H9 (cell line): ENCODE data around the gene ATP8B4. TPM values are rescaled to one million over a fixed set of nuclear protein-coding genes. Genes with fewer than 3 reads are reported as not detected.

Source experiments
- DNase-seq: peaks from one replicate; pipeline ENCODE4 v3.0.0-alpha.2; 2017
- H2AFZ ChIP-seq: one replicate; pipeline ENCODE4 v1.6.1; 2013; ENCODE audit warnings: mild to moderate bottlenecking, low read length, control low read depth, moderate library complexity
- H2AK5ac ChIP-seq: 2 replicates; pipeline ENCODE4 v1.6.1; 2013; ENCODE audit warnings: low read length, control low read depth, mixed read lengths; ENCODE audit not compliant: insufficient read length
- H2BK120ac ChIP-seq: one replicate; pipeline ENCODE4 v1.6.1; 2013; ENCODE audit warnings: low read depth, mild to moderate bottlenecking, low read length, control low read depth, inconsistent platforms; ENCODE audit not compliant: poor library complexity, severe bottlenecking
- H2BK12ac ChIP-seq: 2 replicates; pipeline ENCODE4 v1.6.1; 2013; ENCODE audit warnings: low read length, control low read depth, mixed read lengths, low read depth; ENCODE audit not compliant: insufficient read length
- H2BK15ac ChIP-seq: 2 replicates; pipeline ENCODE4 v1.6.1; 2013; ENCODE audit warnings: low read depth, low read length, control low read depth
- H2BK20ac ChIP-seq: one replicate; pipeline ENCODE4 v1.6.1; 2013; ENCODE audit warnings: low read depth, mild to moderate bottlenecking, low read length, control low read depth, inconsistent platforms; ENCODE audit not compliant: poor library complexity, severe bottlenecking
- H2BK5ac ChIP-seq: 2 replicates; pipeline ENCODE4 v1.6.1; 2013; ENCODE audit warnings: low read length, control low read depth, mixed read lengths; ENCODE audit not compliant: insufficient read length
- H3K14ac ChIP-seq: 2 replicates; pipeline ENCODE4 v1.6.1; 2013; ENCODE audit warnings: low read length, control low read depth; ENCODE audit not compliant: insufficient read depth
- H3K18ac ChIP-seq: 2 replicates; pipeline ENCODE4 v1.6.1; 2013; ENCODE audit warnings: low read depth, mild to moderate bottlenecking, mixed read lengths, low read length, control low read depth; ENCODE audit not compliant: insufficient read length
- H3K23ac ChIP-seq: 2 replicates; pipeline ENCODE4 v1.6.1; 2013; ENCODE audit warnings: low read length, control low read depth, mixed read lengths, low read depth; ENCODE audit not compliant: insufficient read length
- H3K23me2 ChIP-seq: 2 replicates; pipeline ENCODE4 v1.6.1; 2013; ENCODE audit warnings: low read depth, mild to moderate bottlenecking, mixed read lengths, low read length, control low read depth; ENCODE audit not compliant: insufficient read length, poor library complexity, severe bottlenecking
- H3K27ac ChIP-seq: 2 replicates; pipeline ENCODE4 v1.5.1; 2013; ENCODE audit warnings: low read length, control low read depth, mixed read lengths, low read depth; ENCODE audit not compliant: insufficient read length
- H3K27me3 ChIP-seq: 2 replicates; pipeline ENCODE4 v1.6.1; 2013; ENCODE audit warnings: low read length, control low read depth, inconsistent platforms; ENCODE audit not compliant: insufficient read depth
- H3K4ac ChIP-seq: 2 replicates; pipeline ENCODE4 v1.6.1; 2013; ENCODE audit warnings: low read depth, mild to moderate bottlenecking, control low read depth, inconsistent platforms, low read length, moderate library complexity
- H3K4me1 ChIP-seq: 2 replicates; pipeline ENCODE4 v1.6.1; 2013; ENCODE audit warnings: low read length, control low read depth, inconsistent platforms; ENCODE audit not compliant: insufficient read depth
- H3K4me2 ChIP-seq: 2 replicates; pipeline ENCODE4 v1.6.1; 2013; ENCODE audit warnings: low read length, control low read depth, mixed read lengths; ENCODE audit not compliant: insufficient read length, insufficient read depth
- H3K56ac ChIP-seq: 2 replicates; pipeline ENCODE4 v1.6.1; 2013; ENCODE audit warnings: low read depth, mild to moderate bottlenecking, mixed read lengths, low read length, control low read depth; ENCODE audit not compliant: insufficient read length
- H3K79me1 ChIP-seq: 2 replicates; pipeline ENCODE4 v1.6.1; 2013; ENCODE audit warnings: low read depth, mild to moderate bottlenecking, moderate library complexity, low read length, control low read depth, inconsistent platforms; ENCODE audit not compliant: insufficient read depth, poor library complexity, severe bottlenecking
- H3K79me2 ChIP-seq: 2 replicates; pipeline ENCODE4 v1.6.1; 2013; ENCODE audit warnings: low read length, control low read depth, inconsistent platforms; ENCODE audit not compliant: insufficient read depth
- H3K9ac ChIP-seq: 2 replicates; pipeline ENCODE4 v1.6.1; 2013; ENCODE audit warnings: low read length, control low read depth, mixed read lengths; ENCODE audit not compliant: insufficient read length; ENCODE audit errors: extremely low read depth
- H3K9me3 ChIP-seq: one replicate; pipeline ENCODE4 v1.6.1; 2013; ENCODE audit warnings: low read depth, low read length, inconsistent platforms; ENCODE audit not compliant: control insufficient read depth
- H3T11ph ChIP-seq: one replicate; pipeline ENCODE4 v1.6.1; 2013; ENCODE audit warnings: mild to moderate bottlenecking, low read length, control low read depth, inconsistent platforms
- H4K20me1 ChIP-seq: one replicate; pipeline ENCODE4 v1.6.1; 2013; ENCODE audit not compliant: control insufficient read depth, insufficient read length, insufficient read depth
- H4K5ac ChIP-seq: 2 replicates; pipeline ENCODE4 v1.6.1; 2013; ENCODE audit warnings: low read depth, mild to moderate bottlenecking, mixed read lengths, low read length, control low read depth; ENCODE audit not compliant: insufficient read length
- H4K8ac ChIP-seq: replicated peaks from 2 replicates; pipeline ENCODE4 v1.6.1; 2013; ENCODE audit warnings: low read length, control low read depth, mixed read lengths, low read depth; ENCODE audit not compliant: insufficient read length
- H4K91ac ChIP-seq: 2 replicates; pipeline ENCODE4 v1.6.1; 2013; ENCODE audit warnings: low read depth, mild to moderate bottlenecking, moderate library complexity, mixed read lengths, low read length, control low read depth; ENCODE audit not compliant: insufficient read length
- H3K27ac Mint-ChIP-seq, 3 experiments: 2 replicates in 2 of 3; 3 replicates in 1 of 3; pipeline ENCODE4 v1.8.0; 2020 to 2021; ENCODE audit warnings: mixed read lengths in 3 of 3, mild to moderate bottlenecking in 1 of 3, moderate library complexity in 1 of 3
- H3K27me3 Mint-ChIP-seq: 2 replicates; pipeline ENCODE4 v1.8.0; 2021; ENCODE audit warnings: low read depth, mild to moderate bottlenecking, moderate library complexity, mixed read lengths
- H3K36me3 Mint-ChIP-seq, 3 experiments: 2 replicates in 2 of 3; 3 replicates in 1 of 3; pipeline ENCODE4 v1.8.0; 2020 to 2021; ENCODE audit warnings: low read depth in 3 of 3, mixed read lengths in 3 of 3; ENCODE audit not compliant: insufficient read depth in 1 of 3
- H3K4me1 Mint-ChIP-seq, 2 experiments: 2 replicates each; pipeline ENCODE4 v1.8.0; 2020; ENCODE audit warnings: mixed read lengths in 2 of 2
- H3K4me3 Mint-ChIP-seq, 2 experiments: 2 replicates in 1 of 2; 3 replicates in 1 of 2; pipeline ENCODE4 v1.8.0; 2020 to 2021; ENCODE audit warnings: mild to moderate bottlenecking in 2 of 2, mixed read lengths in 2 of 2, moderate library complexity in 1 of 2
- H3K9me3 Mint-ChIP-seq, 2 experiments: 2 replicates in 1 of 2; 3 replicates in 1 of 2; pipeline ENCODE4 v1.8.0; 2020; ENCODE audit warnings: mild to moderate bottlenecking in 2 of 2, mixed read lengths in 2 of 2, moderate library complexity in 1 of 2
- WGBS: extraction: QIAGEN DNeasy Blood & Tissue Kit; methylation state at CpG from one replicate; pipeline ENCODE4 v1.1.7; 2013; ENCODE audit warnings: missing lambda C conversion rate, low lambda C conversion rate, mixed read lengths; ENCODE audit not compliant: insufficient read length; ENCODE audit errors: extremely low coverage; 5-methylcytosine and 5-hydroxymethylcytosine counted together
- total RNA-seq: library from RNA; stranded (reverse); gene quantifications from 2 replicates; pipeline ENCODE4 v1.2.1, GENCODE V29; 2021
- TF ChIP-seq, protein P1 (sequence below): fragments of 200-600 bp; sonication (generic); conservative IDR thresholded peaks from 3 replicates; pipeline ENCODE4 v1.8.0; 2021; ENCODE audit warnings: antibody characterized with exemption, mild to moderate bottlenecking

The ATP8B4 gene
- total RNA-seq, 1 experiment from 2014 or later: 0.52 TPM

DNA sequence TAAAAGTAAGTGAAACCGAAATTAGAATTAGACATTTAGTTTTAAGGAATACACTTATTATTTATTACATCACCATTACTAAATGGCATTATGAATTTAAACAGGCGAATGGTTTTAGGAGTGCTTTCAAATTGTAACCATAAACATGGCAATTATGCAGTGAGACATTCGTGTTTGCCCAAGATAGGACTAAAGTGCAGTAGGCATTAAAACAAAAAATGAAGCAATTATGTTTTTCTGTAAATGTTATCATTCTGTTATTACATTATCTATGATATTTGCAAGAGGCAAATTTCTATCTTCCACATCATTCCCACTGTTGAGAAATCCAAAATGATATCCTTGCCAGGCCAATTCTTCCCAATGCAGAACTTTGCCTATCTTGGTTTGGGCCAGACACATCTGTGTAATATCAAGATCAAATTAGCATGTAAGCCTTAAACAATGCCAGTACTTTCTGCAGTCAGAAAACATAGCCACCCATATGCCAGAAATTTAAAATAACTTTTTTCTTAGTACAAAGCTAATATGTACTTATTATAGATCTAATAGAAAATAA lies 156.9 kb downstream of the ATP8B4 start:
- H3K9ac ChIP-seq: no peak overlapping the region
- Mint-ChIP-seq H3K36me3 (peaks cover 0 to 18% (median 0%) of the 10 kb centered on the region in 3 experiments; a peak in 4 of 7 replicates), H3K4me3 (no peak overlapping the region), H3K9me3 (peaks cover 17 to 22% of the 10 kb centered on the region in 2 experiments; a peak in 4 of 5 replicates), H3K27ac (no peak overlapping the region), H3K4me1 (no peaks in the 10 kb centered on the region), H3K27me3 (no peaks in the 10 kb centered on the region; the same call in 1 of the 2 replicates)
- H3K18ac ChIP-seq: no peak overlapping the region
- H4K20me1 ChIP-seq: no peaks in the 10 kb centered on the region
- no peak overlapping the region for H2BK12ac ChIP-seq
- no peak overlapping the region for H4K91ac ChIP-seq
- no peak overlapping the region for H3K4me2 ChIP-seq
- no peak overlapping the region for H2AFZ ChIP-seq
- no peak overlapping the region for H4K8ac ChIP-seq
- H3T11ph ChIP-seq: no peak overlapping the region
- H3K14ac ChIP-seq: no peak overlapping the region
- no peak overlapping the region for H2AK5ac ChIP-seq
- no peaks in the 10 kb centered on the region for H3K27me3 ChIP-seq
- no peak overlapping the region for H4K5ac ChIP-seq
- DNase-seq: no peak
- no peaks in the 10 kb centered on the region for H3K79me1 ChIP-seq
- H2BK20ac ChIP-seq: no peak overlapping the region
- H3K79me2 ChIP-seq: no peaks in the 10 kb centered on the region
- H3K23ac ChIP-seq: no peak overlapping the region
- TF ChIP-seq, protein P1, sequence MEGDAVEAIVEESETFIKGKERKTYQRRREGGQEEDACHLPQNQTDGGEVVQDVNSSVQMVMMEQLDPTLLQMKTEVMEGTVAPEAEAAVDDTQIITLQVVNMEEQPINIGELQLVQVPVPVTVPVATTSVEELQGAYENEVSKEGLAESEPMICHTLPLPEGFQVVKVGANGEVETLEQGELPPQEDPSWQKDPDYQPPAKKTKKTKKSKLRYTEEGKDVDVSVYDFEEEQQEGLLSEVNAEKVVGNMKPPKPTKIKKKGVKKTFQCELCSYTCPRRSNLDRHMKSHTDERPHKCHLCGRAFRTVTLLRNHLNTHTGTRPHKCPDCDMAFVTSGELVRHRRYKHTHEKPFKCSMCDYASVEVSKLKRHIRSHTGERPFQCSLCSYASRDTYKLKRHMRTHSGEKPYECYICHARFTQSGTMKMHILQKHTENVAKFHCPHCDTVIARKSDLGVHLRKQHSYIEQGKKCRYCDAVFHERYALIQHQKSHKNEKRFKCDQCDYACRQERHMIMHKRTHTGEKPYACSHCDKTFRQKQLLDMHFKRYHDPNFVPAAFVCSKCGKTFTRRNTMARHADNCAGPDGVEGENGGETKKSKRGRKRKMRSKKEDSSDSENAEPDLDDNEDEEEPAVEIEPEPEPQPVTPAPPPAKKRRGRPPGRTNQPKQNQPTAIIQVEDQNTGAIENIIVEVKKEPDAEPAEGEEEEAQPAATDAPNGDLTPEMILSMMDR: no peak
- no peak overlapping the region for H3K56ac ChIP-seq
- H2BK120ac ChIP-seq: no peak overlapping the region
- H2BK15ac ChIP-seq: no peak overlapping the region
- H3K4me1 ChIP-seq: no peaks in the 10 kb centered on the region
- WGBS: no CpG with 5 or more reads among the region's 3 CpGs
- no peak overlapping the region for H2BK5ac ChIP-seq
- no peak overlapping the region for H3K27ac ChIP-seq
- no peaks in the 10 kb centered on the region for H3K23me2 ChIP-seq
- H3K9me3 ChIP-seq: no peaks in the 10 kb centered on the region
- H3K4ac ChIP-seq: no peak overlapping the region
